Lower leg skin (tissue), 3 donors: Measurements from ENCODE around the gene CHD5.

ENCODE experiments used
- POLR2A ChIP-seq, 2 donors: fragments of 450-650 bp; IDR thresholded peaks; one replicate each; pipeline ENCODE4 v1.6.1; 2016 to 2017; ENCODE audit warnings: antibody characterized with exemption in 2 of 2, mild to moderate bottlenecking in 1 of 2, moderate library complexity in 1 of 2
- TF ChIP-seq, protein P1 (sequence below), 3 donors: fragments of 450-650 bp; IDR thresholded peaks; one replicate each; pipeline ENCODE4 v1.5.1; 2016; ENCODE audit warnings: antibody characterized with exemption in 3 of 3, mild to moderate bottlenecking in 3 of 3, moderate library complexity in 2 of 3

DNA sequence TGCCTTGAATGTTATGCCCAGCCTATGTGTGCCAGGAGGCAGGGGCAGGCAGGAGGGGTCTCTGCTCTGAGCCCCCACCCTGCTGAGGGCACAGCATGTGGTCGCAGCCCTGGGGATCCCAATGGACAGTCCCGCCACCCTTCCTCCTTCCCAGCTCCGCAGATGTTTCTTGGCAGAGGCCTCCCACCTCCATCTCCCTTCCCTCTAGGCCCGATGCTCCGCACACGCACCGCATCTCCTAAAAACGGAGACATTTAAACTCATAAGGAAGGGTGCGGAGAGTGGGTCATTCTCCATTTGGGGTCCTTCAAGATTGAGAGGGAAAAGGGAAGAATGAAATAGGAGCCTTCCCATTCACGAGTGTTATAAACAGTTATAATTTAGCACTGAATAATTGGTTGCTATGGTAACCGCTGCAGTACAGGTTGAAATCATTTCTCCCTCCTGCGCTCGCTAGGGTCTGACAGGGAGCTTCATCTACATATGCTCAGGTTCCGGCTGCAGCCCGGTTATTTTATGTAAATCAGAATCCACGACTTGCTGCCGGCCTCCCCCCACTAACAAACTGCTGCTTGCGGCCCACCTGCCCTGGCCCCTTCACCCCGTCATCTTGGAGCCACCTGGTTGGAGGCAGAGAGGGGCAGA is 16.0 kb downstream of the CHD5 start:
- TF ChIP-seq POLR2A (IDR thresholded peaks at IDR 0.05) = no peak
- TF ChIP-seq, protein P1, sequence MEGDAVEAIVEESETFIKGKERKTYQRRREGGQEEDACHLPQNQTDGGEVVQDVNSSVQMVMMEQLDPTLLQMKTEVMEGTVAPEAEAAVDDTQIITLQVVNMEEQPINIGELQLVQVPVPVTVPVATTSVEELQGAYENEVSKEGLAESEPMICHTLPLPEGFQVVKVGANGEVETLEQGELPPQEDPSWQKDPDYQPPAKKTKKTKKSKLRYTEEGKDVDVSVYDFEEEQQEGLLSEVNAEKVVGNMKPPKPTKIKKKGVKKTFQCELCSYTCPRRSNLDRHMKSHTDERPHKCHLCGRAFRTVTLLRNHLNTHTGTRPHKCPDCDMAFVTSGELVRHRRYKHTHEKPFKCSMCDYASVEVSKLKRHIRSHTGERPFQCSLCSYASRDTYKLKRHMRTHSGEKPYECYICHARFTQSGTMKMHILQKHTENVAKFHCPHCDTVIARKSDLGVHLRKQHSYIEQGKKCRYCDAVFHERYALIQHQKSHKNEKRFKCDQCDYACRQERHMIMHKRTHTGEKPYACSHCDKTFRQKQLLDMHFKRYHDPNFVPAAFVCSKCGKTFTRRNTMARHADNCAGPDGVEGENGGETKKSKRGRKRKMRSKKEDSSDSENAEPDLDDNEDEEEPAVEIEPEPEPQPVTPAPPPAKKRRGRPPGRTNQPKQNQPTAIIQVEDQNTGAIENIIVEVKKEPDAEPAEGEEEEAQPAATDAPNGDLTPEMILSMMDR (IDR thresholded peaks at IDR 0.05) = no peak
